Measurements from ENCODE around the gene MTF1.

GRCh38 chr1:37854406-37854805 is 5.0 kb downstream of the MTF1 start:
- no peak for TF ChIP-seq CTCF (IDR thresholded peaks at IDR 0.05; ENCODE audit: insufficient read depth, low read length)
- no peak for TF ChIP-seq POLR2AphosphoS5 (IDR thresholded peaks at IDR 0.05; ENCODE audit: low read depth)
- no peak for TF ChIP-seq REST (IDR thresholded peaks at IDR 0.05; ENCODE audit: insufficient replicate concordance, low read depth)
